Breast epithelium (tissue), 4 donors: Measurements from ENCODE around the gene BPIFB3. TPM values are rescaled to one million over a fixed set of nuclear protein-coding genes. Genes with fewer than 3 reads are reported as not detected.

Experiments used
- DNase-seq, 2 donors: peaks; one replicate each; pipeline ENCODE4 v3.0.0-alpha.2; 2019; ENCODE audit warnings: low spot score in 2 of 2
- H3K27ac ChIP-seq, 2 donors: fragments of 200-600 bp; sonication (generic) in 1 of 2; one replicate each; pipeline ENCODE4 v1.5.1; 2016 to 2019; ENCODE audit warnings: mild to moderate bottlenecking in 1 of 2
- H3K27me3 ChIP-seq, 2 donors: fragments of 200-600 bp; sonication (generic) in 1 of 2; one replicate each; pipeline versions ENCODE4 v1.5.1 to v1.6.0; 2017 to 2019; ENCODE audit warnings: control low read depth in 1 of 2, mild to moderate bottlenecking in 1 of 2
- H3K36me3 ChIP-seq: fragments of 200-600 bp; one replicate; pipeline ENCODE4 v1.5.1; 2019
- H3K4me1 ChIP-seq, 2 donors: fragments of 200-600 bp; sonication (generic); one replicate each; pipeline ENCODE4 v1.5.1; 2016 to 2019; ENCODE audit warnings: control low read depth in 1 of 2
- H3K4me3 ChIP-seq, 3 donors: fragments of 200-600 bp; sonication (generic); 1 replicate in 2 of 3; 2 replicates in 1 of 3; pipeline ENCODE4 v1.5.1; 2016 to 2019; ENCODE audit warnings: mild to moderate bottlenecking in 3 of 3, moderate library complexity in 2 of 3
- H3K9me3 ChIP-seq, 2 donors: fragments of 200-600 bp; sonication (generic) in 1 of 2; one replicate each; pipeline ENCODE4 v1.5.1; 2016 to 2019; ENCODE audit warnings: control low read depth in 1 of 2
- POLR2A ChIP-seq: fragments of 450-650 bp; IDR thresholded peaks from one replicate; pipeline ENCODE4 v1.6.1; 2016; ENCODE audit warnings: antibody characterized with exemption, mild to moderate bottlenecking, moderate library complexity
- POLR2AphosphoS5 ChIP-seq, 3 donors: sonication (generic); formaldehyde crosslinking; IDR thresholded peaks; one replicate each; pipeline ENCODE4 v1.6.1; 2017; ENCODE audit warnings: antibody characterized with exemption in 3 of 3
- intact Hi-C: fragments of 100-400 bp; cut with DNase I; formaldehyde crosslinking; loops from one replicate; pipeline ENCODE4 v1.15.1; 2023; ENCODE audit warnings: low total_unique reads
- total RNA-seq, 3 donors: library from RNA; depleted of rRNA; stranded (reverse); fragments of >200 nt; gene quantifications; one replicate each; pipeline ENCODE4 v1.1.0, GENCODE V29; 2016
- TF ChIP-seq, protein P1 (sequence below), 3 donors: fragments of 450-650 bp; IDR thresholded peaks; one replicate each; pipeline ENCODE4 v1.5.1; 2016 to 2017; ENCODE audit warnings: antibody characterized with exemption in 3 of 3, mild to moderate bottlenecking in 3 of 3, moderate library complexity in 3 of 3

BPIFB3 gene
- total RNA-seq, 3 donors from 2014 or later: not detected

DNA sequence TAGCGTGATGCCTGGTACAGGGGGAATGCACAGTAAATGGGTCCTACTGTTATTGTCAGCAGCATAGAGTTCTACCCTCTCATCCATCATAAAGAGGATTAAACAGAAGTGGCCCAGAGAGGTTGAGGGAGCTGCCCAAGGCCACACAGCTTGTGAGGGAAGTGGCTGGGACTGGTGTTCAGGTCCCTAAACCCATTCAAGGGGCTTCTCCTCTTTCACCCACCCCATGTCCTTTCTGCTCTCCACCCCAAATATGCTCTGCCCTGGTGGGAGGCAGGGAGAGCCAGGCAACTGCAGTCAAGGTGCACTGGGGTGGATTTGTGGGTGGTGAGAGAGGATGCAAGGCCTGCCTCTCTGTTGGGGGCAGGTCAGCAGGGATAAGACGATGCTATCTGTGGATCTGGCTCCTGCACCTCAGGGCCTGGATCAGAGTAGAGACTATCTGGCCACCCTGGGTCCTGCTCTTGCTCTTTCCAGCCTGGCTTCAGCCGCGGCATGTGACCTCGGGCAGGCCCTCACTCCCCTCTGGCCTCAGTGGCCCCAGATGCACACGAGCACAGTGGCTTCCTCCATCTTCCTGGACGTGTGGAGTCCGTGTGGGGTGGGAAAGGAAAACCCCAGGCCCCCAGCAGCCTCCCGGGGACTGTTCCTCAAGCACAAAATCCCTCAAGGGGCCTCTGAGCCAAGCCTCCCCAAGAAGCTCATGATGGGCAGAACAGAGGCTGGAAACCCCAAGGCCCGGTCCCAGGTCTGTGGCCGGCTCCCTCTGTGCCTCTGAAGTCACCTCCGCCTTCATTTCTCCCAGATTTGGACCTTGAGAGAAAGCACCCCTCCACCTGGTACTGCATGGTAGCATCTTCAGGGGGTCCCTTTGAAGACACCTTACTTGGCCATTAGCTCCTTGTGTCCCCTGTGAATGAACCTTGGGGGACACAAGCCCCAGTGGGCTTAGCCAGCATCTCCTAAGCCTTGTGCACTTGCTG is 25.6 kb upstream of the BPIFB3 start:
- no peak for DNase-seq
- TF ChIP-seq, protein P1, sequence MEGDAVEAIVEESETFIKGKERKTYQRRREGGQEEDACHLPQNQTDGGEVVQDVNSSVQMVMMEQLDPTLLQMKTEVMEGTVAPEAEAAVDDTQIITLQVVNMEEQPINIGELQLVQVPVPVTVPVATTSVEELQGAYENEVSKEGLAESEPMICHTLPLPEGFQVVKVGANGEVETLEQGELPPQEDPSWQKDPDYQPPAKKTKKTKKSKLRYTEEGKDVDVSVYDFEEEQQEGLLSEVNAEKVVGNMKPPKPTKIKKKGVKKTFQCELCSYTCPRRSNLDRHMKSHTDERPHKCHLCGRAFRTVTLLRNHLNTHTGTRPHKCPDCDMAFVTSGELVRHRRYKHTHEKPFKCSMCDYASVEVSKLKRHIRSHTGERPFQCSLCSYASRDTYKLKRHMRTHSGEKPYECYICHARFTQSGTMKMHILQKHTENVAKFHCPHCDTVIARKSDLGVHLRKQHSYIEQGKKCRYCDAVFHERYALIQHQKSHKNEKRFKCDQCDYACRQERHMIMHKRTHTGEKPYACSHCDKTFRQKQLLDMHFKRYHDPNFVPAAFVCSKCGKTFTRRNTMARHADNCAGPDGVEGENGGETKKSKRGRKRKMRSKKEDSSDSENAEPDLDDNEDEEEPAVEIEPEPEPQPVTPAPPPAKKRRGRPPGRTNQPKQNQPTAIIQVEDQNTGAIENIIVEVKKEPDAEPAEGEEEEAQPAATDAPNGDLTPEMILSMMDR (IDR thresholded peaks at IDR 0.05): no peak
- TF ChIP-seq POLR2AphosphoS5 (IDR thresholded peaks at IDR 0.05) (no peak), POLR2A (no peak)
- Histone ChIP-seq H3K4me3 (no peak overlapping the region), H3K36me3 (no peaks in the 10 kb centered on the region), H3K27me3 (peaks cover 0 to 3% of the 10 kb centered on the region in 2 donors), H3K27ac (no peak overlapping the region), H3K9me3 (peaks cover 0 to 4% of the 10 kb centered on the region in 2 donors), H3K4me1 (no peaks in the 10 kb centered on the region)
- intact Hi-C loops: no loop called here

DNA sequence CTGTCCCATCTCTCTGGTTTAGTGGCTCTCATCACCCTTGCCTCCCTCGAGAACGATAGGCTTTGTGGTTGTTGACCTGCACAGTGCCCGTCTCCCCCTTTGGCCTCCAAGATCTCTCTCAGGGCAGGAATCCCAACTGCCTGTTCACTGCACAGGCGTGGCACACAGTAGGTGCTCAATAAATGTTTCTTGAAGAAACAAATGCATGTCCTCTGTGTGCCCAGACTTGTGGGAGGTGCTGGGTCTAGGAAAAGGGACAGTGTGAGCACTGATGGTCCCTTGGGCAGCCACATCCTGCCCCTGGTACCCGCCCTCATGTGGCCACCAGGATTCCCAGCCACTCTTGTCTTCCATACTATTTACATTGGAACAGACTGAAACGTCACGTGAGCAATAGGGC is 24.8 kb upstream of the BPIFB3 start:
- TF ChIP-seq POLR2AphosphoS5 (IDR thresholded peaks at IDR 0.05): no peak
- no peak overlapping the region for H3K4me3 ChIP-seq
- H3K27me3 ChIP-seq: peaks cover 0 to 3% of the 10 kb centered on the region in 2 donors
- no peak overlapping the region for H3K27ac ChIP-seq
- H3K9me3 ChIP-seq: peaks cover 0 to 9% of the 10 kb centered on the region in 2 donors
- intact Hi-C loops: no loop called here
- DNase-seq: no peak
- no peaks in the 10 kb centered on the region for H3K4me1 ChIP-seq
- H3K36me3 ChIP-seq: no peaks in the 10 kb centered on the region

DNA sequence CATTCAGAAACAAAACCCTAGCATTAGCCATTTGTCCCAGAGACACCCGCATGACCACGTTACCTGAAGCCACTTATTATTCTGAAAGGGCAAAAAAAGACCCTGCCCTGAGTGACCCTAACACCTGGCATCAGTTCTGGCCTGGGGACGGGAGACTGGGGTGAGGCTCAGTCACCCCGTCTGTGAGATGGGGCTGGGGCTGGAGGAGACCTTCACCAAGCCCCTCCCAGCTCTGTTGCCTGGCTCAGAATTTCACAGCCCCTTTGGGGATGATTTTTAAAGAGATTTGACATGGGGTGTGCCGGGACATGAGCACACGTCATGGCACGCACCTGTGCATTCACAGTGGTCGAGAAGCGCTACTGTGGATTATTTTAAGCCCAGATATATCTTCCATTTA is 23.6 kb upstream of the BPIFB3 start:
- Histone ChIP-seq H3K4me1 (no peaks in the 10 kb centered on the region), H3K9me3 (peaks cover 0 to 9% of the 10 kb centered on the region in 2 donors), H3K27ac (no peak overlapping the region), H3K36me3 (no peaks in the 10 kb centered on the region), H3K27me3 (peaks cover 0 to 3% of the 10 kb centered on the region in 2 donors), H3K4me3 (no peak overlapping the region)
- intact Hi-C loops: no loop called here
- TF ChIP-seq, protein P1 (IDR thresholded peaks at IDR 0.05): no peak
- TF ChIP-seq POLR2AphosphoS5 (IDR thresholded peaks at IDR 0.05) (no peak), POLR2A (no peak)
- DNase-seq: no peak

DNA sequence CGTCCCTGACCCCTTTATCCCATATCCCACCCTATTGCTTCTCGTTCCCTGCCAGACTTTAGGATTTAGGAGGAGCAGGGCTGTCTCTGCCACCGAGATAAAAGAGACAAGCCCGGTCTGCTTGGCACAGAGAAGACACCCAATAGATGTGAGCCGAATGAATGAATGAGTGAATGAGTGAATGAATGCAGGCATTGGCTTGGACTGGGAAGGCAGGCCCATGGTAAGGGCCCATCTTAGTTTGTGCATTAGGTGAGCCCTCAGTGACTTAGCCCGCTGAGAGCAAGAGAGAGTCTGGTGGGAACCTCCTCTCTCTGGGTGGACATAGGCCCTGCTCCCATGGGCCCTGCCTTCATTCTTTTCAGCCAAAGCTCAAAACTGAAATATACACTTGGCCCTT is 23.1 kb upstream of the BPIFB3 start:
- H3K36me3 ChIP-seq: no peaks in the 10 kb centered on the region
- peaks cover 0 to 3% of the 10 kb centered on the region in 2 donors for H3K27me3 ChIP-seq
- no peak overlapping the region for H3K27ac ChIP-seq
- no peaks in the 10 kb centered on the region for H3K4me1 ChIP-seq
- intact Hi-C loops: no loop called here
- TF ChIP-seq, protein P1 (IDR thresholded peaks at IDR 0.05): no peak
- TF ChIP-seq POLR2A (no peak), POLR2AphosphoS5 (IDR thresholded peaks at IDR 0.05) (no peak)
- H3K4me3 ChIP-seq: no peak overlapping the region
- H3K9me3 ChIP-seq: peaks cover 0 to 9% of the 10 kb centered on the region in 2 donors
- no peak for DNase-seq

DNA sequence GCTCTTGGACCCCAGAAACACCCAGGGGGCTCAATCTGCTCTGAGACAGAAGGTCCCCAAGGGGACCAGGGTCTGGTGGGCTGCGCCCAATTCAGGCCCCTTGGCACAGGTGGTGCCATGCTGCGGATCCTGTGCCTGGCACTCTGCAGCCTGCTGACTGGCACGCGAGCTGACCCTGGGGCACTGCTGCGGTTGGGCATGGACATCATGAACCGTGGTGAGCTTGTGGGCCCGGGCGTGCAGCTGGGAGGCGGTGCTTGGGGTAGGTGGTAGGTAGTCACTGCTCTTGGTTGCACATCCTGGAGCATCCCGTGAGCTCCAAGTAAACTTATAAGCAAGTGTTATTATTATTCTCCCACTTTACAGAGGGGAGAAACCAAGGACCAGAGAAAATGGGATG is 22.2 kb upstream of the BPIFB3 start, which contains the start of gene BPIFB6:
Gene BPIFB6, plus strand, starts transcription at position 118 of the 400 bp plus-strand sequence. Its CDS starts 0 bp downstream, at position 118.
- H3K4me3 ChIP-seq: no peak within 1 kb of the TSS
- no peaks in the 10 kb centered on the region for H3K36me3 ChIP-seq
- DNase-seq: no peak
- H3K27me3 ChIP-seq: peaks cover 0 to 3% of the 10 kb centered on the region in 2 donors
- H3K4me1 ChIP-seq: no peaks in the 10 kb centered on the region
- H3K9me3 ChIP-seq: peaks cover 0 to 9% of the 10 kb centered on the region in 2 donors
- no peak within 1 kb of the TSS for H3K27ac ChIP-seq
- intact Hi-C loops: no loop called here
- TF ChIP-seq, protein P1 (IDR thresholded peaks at IDR 0.05): no peak
- no peak for TF ChIP-seq POLR2A
- TF ChIP-seq POLR2AphosphoS5 (IDR thresholded peaks at IDR 0.05): no peak
